Lower leg skin (tissue), 3 donors: ENCODE data around the gene PEAR1.

Experiments used
- CTCF ChIP-seq, 3 donors: fragments of 450-650 bp; IDR thresholded peaks; one replicate each; pipeline ENCODE4 v1.5.1; 2016; ENCODE audit warnings: antibody characterized with exemption in 3 of 3, mild to moderate bottlenecking in 3 of 3, moderate library complexity in 2 of 3
- POLR2A ChIP-seq, 2 donors: fragments of 450-650 bp; IDR thresholded peaks; one replicate each; pipeline ENCODE4 v1.6.1; 2016 to 2017; ENCODE audit warnings: antibody characterized with exemption in 2 of 2, mild to moderate bottlenecking in 1 of 2, moderate library complexity in 1 of 2

- TF ChIP-seq CTCF (IDR thresholded peaks at IDR 0.05) (no peak), POLR2A (IDR thresholded peaks at IDR 0.05) (no peak)
Observed at GRCh38 chr1:156845953-156846545, 47.5 kb upstream of the PEAR1 start.
